Peyer's patch (tissue), 4 donors: ENCODE measurements around the gene FRMD8.

Experiments
- POLR2A ChIP-seq, 2 donors: fragments of 450-650 bp; IDR thresholded peaks; one replicate each; pipeline ENCODE4 v1.5.1; 2017; ENCODE audit warnings: antibody characterized with exemption in 2 of 2, mild to moderate bottlenecking in 2 of 2, moderate library complexity in 2 of 2
- TF ChIP-seq, protein P1 (sequence below), 6 experiments: fragments of 450-650 bp in 4 of 6; fragments of 200-600 bp in 2 of 6; sonication (generic) in 1 of 6; IDR thresholded peaks; one replicate each; pipeline ENCODE4 v1.5.1; 2017 to 2019; ENCODE audit warnings: antibody characterized with exemption in 6 of 6, mild to moderate bottlenecking in 3 of 6, moderate library complexity in 1 of 6

DNA sequence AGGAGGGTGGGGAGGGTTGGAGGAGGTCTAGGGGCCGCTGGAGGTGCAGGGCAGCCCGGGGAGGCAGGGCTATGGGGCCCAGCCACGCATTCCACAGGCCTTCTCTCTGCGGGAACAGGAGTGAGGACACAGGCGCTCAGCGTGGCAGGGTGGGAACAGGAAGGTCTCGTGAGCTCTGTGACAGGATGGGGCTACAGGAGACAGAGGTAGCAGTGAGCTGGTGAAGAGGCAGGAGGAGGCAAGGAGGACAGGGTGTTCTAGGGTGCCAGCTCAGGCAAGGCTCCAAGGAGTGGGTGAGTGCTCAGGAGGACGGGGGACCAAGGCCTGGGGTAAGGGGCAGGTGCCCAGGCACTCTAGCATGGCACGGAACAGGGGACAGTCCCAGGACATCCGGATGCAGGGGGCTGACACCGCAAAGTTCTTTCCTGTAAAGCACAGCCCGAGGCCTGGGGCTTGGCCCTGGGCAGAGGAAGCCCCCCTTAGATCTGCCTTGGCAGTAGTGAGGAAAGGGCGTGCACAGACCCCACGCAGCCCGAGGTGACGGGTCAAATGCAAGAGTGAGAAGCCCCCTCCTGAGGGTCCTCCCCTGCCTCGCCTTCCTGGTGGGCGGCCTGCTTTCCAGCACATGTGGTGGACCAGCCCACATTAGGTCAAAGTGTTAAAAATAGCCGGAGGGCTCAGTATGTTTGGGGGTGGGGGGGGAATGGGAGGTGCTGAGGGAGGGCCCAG, 31.4 kb downstream of the FRMD8 start:
- TF ChIP-seq, protein P1, sequence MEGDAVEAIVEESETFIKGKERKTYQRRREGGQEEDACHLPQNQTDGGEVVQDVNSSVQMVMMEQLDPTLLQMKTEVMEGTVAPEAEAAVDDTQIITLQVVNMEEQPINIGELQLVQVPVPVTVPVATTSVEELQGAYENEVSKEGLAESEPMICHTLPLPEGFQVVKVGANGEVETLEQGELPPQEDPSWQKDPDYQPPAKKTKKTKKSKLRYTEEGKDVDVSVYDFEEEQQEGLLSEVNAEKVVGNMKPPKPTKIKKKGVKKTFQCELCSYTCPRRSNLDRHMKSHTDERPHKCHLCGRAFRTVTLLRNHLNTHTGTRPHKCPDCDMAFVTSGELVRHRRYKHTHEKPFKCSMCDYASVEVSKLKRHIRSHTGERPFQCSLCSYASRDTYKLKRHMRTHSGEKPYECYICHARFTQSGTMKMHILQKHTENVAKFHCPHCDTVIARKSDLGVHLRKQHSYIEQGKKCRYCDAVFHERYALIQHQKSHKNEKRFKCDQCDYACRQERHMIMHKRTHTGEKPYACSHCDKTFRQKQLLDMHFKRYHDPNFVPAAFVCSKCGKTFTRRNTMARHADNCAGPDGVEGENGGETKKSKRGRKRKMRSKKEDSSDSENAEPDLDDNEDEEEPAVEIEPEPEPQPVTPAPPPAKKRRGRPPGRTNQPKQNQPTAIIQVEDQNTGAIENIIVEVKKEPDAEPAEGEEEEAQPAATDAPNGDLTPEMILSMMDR (IDR thresholded peaks at IDR 0.05), result no peak
- peak in 1 of 2 donors; percentile 22 for TF ChIP-seq POLR2A (IDR thresholded peaks at IDR 0.05)
